D721Med (cell line): ENCODE measurements around the gene UMAD1.

Source experiments
- DNase-seq: peaks from one replicate; pipeline ENCODE4 v3.0.0; 2011; ENCODE audit warnings: low spot score; ENCODE audit not compliant: insufficient read length
- FAIRE-seq: peaks from 2 replicates; lab custom pipeline; 2011; peaks lifted over from hg19 to GRCh38; lab: Jason Lieb, UNC
- CTCF ChIP-seq: IDR thresholded peaks from 2 replicates; pipeline ENCODE4 v1.5.1; 2012; ENCODE audit warnings: mild to moderate bottlenecking, control low read depth; ENCODE audit not compliant: insufficient read depth; ENCODE audit errors: missing control alignments

UMAD1 gene

GRCh38 chr7:7902845-7903244, 262.3 kb downstream of the UMAD1 start:
- no peak for DNase-seq
- FAIRE-seq: no peak
- no peak for TF ChIP-seq CTCF

- FAIRE-seq (no peak), DNase-seq (no peak)
- no peak for TF ChIP-seq CTCF
Observed at GRCh38 chr7:7907306-7907705, 266.8 kb downstream of the UMAD1 start.

GRCh38 chr7:7908622-7909145, 268.1 kb downstream of the UMAD1 start:
- no peak for FAIRE-seq
- no peak for TF ChIP-seq CTCF
- no peak for DNase-seq

GRCh38 chr7:7909376-7909775, 268.8 kb downstream of the UMAD1 start:
- FAIRE-seq (no peak), DNase-seq (no peak)
- TF ChIP-seq CTCF: no peak

GRCh38 chr7:7911369-7912123, 271.0 kb downstream of the UMAD1 start:
- no peak for DNase-seq
- TF ChIP-seq CTCF: no peak
- FAIRE-seq: no peak

- no peak for FAIRE-seq
- no peak for TF ChIP-seq CTCF
- no peak for DNase-seq
Observed at GRCh38 chr7:7912937-7913336, 272.4 kb downstream of the UMAD1 start.

- DNase-seq (no peak), FAIRE-seq (no peak)
- no peak for TF ChIP-seq CTCF
Observed at GRCh38 chr7:7913504-7913903, 273.0 kb downstream of the UMAD1 start.
